Activated T-cell treated with anti-CD3 and anti-CD28 coated beads, Interleukin-2, amount 50 U/mL, for 24 hours (primary cell): Measurements from ENCODE around the gene GMPR.

Experiments
- DNase-seq: peaks from one replicate; pipeline ENCODE4 v3.0.0-alpha.2; 2020
- H3K27ac Mint-ChIP-seq: 2 replicates; pipeline ENCODE4 v1.8.0; 2020; ENCODE audit warnings: mild to moderate bottlenecking, mixed read lengths
- H3K27me3 Mint-ChIP-seq: 2 replicates; pipeline ENCODE4 v1.8.0; 2020; ENCODE audit warnings: mixed read lengths
- H3K36me3 Mint-ChIP-seq: 2 replicates; pipeline ENCODE4 v1.8.0; 2020; ENCODE audit warnings: low read depth, mixed read lengths
- H3K4me1 Mint-ChIP-seq: 2 replicates; pipeline ENCODE4 v1.8.0; 2020; ENCODE audit warnings: low read depth, mixed read lengths
- H3K4me3 Mint-ChIP-seq: 2 replicates; pipeline ENCODE4 v1.8.0; 2020; ENCODE audit warnings: mild to moderate bottlenecking, moderate library complexity, mixed read lengths
- H3K9me3 Mint-ChIP-seq: 2 replicates; pipeline ENCODE4 v1.8.0; 2020; ENCODE audit warnings: mixed read lengths

The GMPR gene

GRCh38 chr6:16338577-16339264, 100.3 kb downstream of the GMPR start:
- no peak overlapping the region for H3K4me3 Mint-ChIP-seq
- H3K27me3 Mint-ChIP-seq: no peaks in the 10 kb centered on the region
- H3K27ac Mint-ChIP-seq: no peak overlapping the region
- H3K4me1 Mint-ChIP-seq: peaks cover 10% of the 10 kb centered on the region
- no peak for DNase-seq
- H3K36me3 Mint-ChIP-seq: peaks cover 5% of the 10 kb centered on the region
- H3K9me3 Mint-ChIP-seq: no peaks in the 10 kb centered on the region

- Mint-ChIP-seq H3K9me3 (no peaks in the 10 kb centered on the region), H3K36me3 (peaks cover 5% of the 10 kb centered on the region), H3K27me3 (no peaks in the 10 kb centered on the region), H3K4me3 (no peak overlapping the region), H3K27ac (no peak overlapping the region), H3K4me1 (peaks cover 10% of the 10 kb centered on the region)
- no peak for DNase-seq
Observed at GRCh38 chr6:16339265-16339587, 100.8 kb downstream of the GMPR start.

GRCh38 chr6:16343593-16343992, 105.2 kb downstream of the GMPR start:
- Mint-ChIP-seq H3K4me1 (peaks cover 5% of the 10 kb centered on the region), H3K9me3 (no peaks in the 10 kb centered on the region), H3K27ac (no peak overlapping the region), H3K36me3 (no peaks in the 10 kb centered on the region), H3K27me3 (no peaks in the 10 kb centered on the region), H3K4me3 (no peak overlapping the region)
- no peak for DNase-seq

- DNase-seq: no peak
- Mint-ChIP-seq H3K4me1 (peaks cover 5% of the 10 kb centered on the region), H3K27ac (no peak overlapping the region), H3K9me3 (no peaks in the 10 kb centered on the region), H3K36me3 (peaks cover 3% of the 10 kb centered on the region), H3K27me3 (no peaks in the 10 kb centered on the region), H3K4me3 (no peak overlapping the region)
Observed at GRCh38 chr6:16344756-16345155, 106.4 kb downstream of the GMPR start.
